Measurements from ENCODE around the gene SULT1A1.
"Not testable (repeated sequence)": the region's sequence is repeated elsewhere in the genome, so short reads cannot be mapped to it uniquely, and the experiment has no call there.

Gene SULT1A1

DNA sequence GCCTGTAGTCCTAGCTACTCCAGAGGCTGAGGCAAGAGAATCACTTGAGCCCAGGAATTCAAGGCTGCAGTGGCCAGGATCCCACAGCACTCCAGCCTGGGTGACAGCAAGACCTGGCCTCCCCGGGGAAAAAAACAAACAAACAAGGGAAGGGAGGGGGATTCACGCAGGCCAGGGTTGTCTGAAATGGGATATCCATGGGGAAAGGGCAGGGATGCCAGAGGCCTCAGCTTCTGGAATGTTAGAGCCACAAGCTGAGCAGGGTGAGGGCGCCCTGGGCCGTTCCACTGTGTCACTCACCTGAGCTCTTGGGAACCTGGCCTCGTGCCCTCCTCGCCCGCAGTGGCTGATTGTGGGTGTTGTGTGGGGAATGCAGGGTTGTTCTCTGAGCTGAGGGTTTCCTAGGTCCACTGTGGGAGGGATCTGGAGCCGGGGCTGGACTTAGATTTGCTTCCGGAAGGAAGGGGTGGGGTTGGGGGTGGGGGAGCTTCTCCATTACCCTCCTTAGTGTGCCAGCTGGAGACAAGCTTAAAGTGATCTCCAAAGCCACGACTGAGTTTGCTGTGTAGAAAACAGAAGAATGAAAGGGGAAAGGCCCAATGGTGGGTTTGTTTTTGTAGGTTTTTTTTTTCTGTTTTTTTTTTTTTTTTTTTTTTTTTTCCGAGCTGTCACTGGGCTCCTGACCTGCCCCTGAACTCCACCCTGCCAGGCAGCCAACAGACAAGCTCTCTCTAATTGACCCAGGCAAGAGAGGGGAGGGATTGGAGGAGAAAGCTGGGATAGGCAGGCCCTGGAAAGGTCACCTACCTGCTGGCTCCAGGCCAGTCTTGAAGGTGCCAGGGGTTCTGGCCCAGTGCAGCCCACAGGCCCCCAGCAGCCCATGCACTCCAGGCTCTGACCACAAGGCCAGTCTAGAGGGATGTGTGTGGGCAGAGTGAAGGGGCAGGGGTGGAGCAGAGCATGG is at the start of gene SULT1A1:
Gene SULT1A1 (minus strand): TSS at position 414 of the 964 bp plus-strand sequence. CDS start 1,189 bp downstream, outside the sequence.
- no peak for DNase-seq (ENCODE audit: low read depth, low spot score)

DNA sequence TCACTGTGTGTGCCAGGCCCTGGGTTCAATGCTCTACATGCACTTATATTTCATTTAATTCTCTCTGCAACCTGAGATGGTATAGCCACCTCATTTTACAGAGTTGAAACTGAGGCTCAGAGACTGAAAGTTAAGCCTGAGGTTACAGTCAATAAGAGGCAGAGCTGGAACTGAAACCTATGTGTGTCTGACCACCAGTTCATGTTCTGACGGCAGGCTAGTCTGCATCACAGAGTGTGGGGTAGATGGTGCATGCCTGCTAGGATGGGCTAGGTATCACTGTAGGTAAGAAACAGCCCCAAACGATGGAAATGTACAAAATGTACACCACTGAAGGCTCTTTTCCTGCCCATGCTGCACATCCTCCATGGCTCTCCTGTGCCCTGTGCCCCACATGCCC is 30.1 kb upstream of the SULT1A1 start:
- DNase-seq (ENCODE audit: low read depth, low spot score), result not testable (repeated sequence)

DNA sequence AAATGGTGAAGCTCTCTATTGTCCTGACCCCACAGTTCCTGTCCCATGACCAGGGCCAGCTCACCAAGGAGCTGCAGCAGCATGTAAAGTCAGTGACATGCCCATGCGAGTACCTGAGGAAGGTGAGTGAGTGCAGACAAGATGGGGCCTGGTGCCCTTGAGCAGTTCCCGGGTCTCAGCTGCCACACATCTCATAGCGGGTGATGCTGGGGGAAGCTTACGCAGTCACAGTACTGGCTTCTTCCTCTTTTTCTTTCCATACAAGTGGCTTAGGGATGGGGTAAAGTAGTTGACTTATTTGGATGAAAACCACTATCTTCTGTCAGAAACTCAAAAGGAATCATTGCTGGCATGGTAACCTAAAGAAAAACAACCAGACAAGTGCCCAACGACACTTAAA is 28.5 kb upstream of the SULT1A1 start:
- DNase-seq (ENCODE audit: low read depth, low spot score), result not testable (repeated sequence)

GRCh38 chr16:28637765-28638164 is 27.9 kb upstream of the SULT1A1 start, which contains the start of gene NPIPB8:
Gene NPIPB8, plus strand, starts transcription at chr16:28638065. Its CDS starts 296 bp downstream, at chr16:28638361.
- not testable (repeated sequence) for DNase-seq (ENCODE audit: low read depth, low spot score)

- not testable (repeated sequence) for DNase-seq (ENCODE audit: low read depth, low spot score)
These were observed 26.4 kb upstream of the SULT1A1 start for GRCh38 chr16:28636093-28636823.

DNA sequence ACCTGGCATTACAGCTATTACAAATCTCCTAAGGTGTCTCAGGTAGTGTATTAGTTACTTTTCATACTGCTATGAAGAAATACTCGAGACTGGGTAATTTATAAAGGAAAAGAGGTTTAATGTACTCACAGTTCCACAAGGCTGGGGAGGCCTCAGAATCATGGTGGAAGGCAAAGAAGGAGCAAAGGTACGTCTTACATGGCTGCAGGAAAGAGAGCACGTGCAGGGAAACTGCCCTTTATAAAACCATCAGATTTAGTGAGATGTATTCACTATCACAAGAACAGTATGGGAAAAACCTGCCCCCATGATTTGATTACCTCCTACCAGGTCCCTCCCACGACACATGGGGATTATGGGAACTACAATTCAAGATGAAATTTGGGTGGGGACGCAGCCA is 21.1 kb upstream of the SULT1A1 start:
- DNase-seq (ENCODE audit: low read depth, low spot score), result not testable (repeated sequence)

GRCh38 chr16:28623172-28623711 is 13.4 kb upstream of the SULT1A1 start:
- no peak for DNase-seq (ENCODE audit: low read depth, low spot score)

GRCh38 chr16:28622532-28623171 is 12.8 kb upstream of the SULT1A1 start:
- not testable (repeated sequence) for DNase-seq (ENCODE audit: low read depth, low spot score)

- DNase-seq (ENCODE audit: low read depth, low spot score), result no peak
These were observed 11.8 kb upstream of the SULT1A1 start for GRCh38 chr16:28621481-28622155.

DNA sequence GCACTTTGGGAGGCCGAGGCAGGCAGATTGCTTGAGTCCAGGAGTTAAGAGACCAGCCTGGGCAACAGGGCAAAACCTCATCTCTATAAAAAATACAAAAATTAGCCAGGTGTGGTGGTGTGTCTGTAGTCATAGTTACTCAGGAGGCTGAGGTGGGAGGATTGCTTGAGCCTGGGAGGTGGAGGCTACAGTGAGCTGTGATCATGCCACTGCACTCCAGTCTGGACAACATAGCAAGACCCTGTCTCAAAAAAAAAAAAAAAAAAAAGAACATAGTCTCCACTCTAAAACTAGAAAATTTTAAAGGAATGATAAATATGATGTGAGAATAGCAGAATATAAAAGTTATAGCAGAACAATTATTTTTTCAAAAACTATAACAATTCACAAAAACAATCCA is 10.5 kb upstream of the SULT1A1 start:
- not testable (repeated sequence) for DNase-seq (ENCODE audit: low read depth, low spot score)

- no peak for DNase-seq (ENCODE audit: low read depth, low spot score)
These were observed 8.0 kb upstream of the SULT1A1 start for GRCh38 chr16:28617874-28618273.

DNA sequence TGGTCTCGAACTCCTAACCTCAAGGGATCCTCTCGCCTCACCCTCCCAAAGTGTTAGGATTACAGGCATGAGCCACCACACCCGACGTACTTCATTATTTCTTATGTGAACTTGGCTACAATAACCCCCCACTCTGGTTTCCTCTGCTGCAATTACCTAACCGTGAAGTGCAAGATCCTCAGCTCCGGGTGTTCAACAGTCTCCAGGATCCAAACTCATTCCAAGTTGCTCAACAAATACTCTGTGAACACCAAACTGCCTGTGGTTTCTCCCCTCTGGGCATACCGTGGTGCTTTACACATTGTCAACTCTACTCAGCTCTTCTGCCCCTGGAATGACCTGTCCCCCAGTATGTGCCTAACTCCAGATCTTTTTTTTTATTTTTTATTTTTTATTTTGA is 6.8 kb upstream of the SULT1A1 start:
- no peak for DNase-seq (ENCODE audit: low read depth, low spot score)

- DNase-seq (ENCODE audit: low read depth, low spot score), result not testable (repeated sequence)
These were observed 6.4 kb upstream of the SULT1A1 start for GRCh38 chr16:28616224-28616577.

DNA sequence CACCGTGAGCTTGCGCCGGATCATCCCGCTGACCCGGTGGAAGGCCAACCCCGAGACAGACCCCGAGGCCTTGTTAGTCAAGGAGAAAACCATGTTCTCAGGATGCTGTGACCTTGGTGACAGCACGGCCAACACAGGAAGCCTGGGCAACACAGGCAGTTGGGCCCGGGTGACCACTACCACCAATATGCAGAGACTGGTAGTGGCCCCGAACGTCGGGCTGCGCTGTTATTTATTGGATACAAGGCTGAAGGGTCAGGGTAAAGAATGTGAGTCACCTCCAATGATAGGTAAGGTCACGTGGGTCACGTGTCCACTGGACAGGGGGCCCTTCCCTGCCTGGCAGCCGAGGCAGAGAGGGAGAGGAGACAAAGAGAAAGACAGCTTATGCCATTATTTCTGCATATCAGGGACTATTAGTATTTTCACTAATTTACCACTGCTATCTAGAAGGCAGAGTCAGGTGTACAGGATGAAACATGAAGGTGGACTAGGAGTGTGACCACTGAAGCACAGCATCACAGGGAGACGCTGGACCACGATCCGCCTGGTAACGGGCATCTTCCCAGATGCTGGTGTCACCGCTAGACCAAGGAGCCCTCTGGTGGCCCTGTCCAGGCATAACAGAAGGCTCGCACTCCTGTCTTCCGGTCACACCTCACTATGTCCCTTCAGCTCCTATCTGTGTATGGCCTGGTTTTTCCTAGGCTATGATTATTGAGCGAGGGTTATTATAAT is 5.8 kb upstream of the SULT1A1 start:
- DNase-seq (ENCODE audit: low read depth, low spot score), result not testable (repeated sequence)

GRCh38 chr16:28614561-28614960 is 4.7 kb upstream of the SULT1A1 start:
- not testable (repeated sequence) for DNase-seq (ENCODE audit: low read depth, low spot score)

DNA sequence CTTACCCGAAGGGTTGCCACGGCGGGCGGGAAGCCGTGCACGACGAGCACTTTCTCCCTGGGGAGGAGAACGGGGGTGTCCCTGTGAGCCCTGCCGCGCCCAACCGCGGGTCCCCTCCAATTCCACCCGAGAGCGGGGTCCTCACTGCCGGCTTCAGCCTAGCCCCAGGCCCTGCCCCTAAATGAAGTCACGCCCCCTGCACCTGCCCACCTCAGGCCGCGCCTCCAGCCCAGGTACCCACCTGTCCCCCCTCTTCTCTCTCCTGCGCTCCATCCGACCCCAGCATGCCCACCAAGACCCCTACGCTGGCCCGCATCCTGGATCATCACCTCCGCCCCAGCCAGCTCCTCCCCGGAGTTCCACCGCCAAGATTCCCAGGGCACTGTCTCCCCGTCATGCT is 4.1 kb upstream of the SULT1A1 start:
- not testable (repeated sequence) for DNase-seq (ENCODE audit: low read depth, low spot score)

DNA sequence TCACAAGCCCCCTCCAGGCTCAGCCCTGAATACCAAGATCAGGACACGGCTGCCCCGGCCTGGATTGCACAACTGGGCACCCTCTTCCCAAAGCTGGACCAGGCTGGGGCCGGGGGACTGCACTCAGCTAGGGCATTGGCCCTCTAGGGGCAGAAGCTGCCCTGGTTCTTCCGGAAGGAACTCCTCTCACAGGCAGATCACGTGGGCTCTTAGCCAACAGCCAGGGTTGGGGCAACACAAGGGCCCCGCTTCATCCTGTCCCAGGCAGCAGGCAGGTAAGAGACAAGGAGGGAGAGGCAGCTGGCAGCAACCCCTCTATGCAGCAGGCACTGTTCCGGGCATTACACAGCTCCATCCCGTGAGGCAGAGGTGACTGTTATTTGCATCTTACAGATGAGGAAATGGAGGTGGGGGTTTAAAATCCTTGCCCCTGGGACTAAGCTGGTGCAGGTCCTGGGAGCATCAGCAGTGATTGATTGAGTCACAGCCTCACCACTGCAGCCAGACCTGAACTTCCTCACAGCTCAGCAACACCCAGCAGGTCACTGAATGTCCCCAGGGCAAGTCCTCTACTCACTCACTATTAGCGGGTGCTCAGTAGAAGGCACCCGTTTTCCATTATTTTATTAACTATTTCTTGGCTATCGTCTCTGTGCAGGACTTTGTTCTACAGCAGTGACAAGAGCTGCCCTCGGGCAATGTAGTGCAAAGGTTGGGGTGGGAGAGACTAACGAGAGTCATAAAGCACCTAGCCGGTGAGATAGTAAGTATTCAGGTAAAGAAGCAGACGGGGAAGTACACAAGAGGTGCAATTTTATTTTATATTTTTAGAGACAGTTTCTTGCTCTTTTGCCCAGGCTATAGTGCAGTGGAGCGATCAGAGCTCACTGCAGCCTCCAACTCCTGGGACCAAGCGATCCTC is 2.8 kb upstream of the SULT1A1 start:
- not testable (repeated sequence) for DNase-seq (ENCODE audit: low read depth, low spot score)

DNA sequence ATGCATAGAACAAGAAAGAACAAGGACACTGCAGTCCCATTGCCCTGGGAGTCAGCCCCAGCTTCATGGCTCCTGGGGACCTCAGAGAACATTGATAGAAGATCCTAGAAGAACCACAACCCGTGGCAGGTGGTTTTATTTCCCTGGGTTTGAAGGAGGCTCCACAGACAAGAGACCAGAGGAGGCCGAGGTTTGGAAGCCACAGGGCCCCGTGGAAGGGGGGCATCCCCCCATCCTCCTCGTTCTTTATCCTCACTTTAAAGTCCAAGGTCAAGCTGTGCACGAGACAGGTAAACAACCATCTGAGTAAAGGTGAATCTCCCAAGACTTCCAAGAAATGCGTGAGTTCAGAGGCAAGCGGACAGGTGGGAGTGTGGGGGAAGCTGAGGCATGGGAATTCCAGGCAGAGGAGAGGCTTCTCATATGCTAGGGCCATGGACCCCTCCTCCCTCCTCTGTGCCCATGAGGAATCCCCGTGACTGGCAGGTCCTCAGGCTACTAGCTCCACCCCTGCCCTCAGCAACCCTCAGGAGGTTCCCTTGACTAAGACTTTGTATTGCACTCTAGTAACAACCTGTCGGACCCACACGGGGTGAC is 849 bp upstream of the SULT1A1 start:
- no peak for DNase-seq (ENCODE audit: low read depth, low spot score)
